Vagina (tissue), 2 donors: ENCODE results near the gene SLC6A6. TPM values are rescaled to one million over a fixed set of nuclear protein-coding genes. Genes with fewer than 3 reads are reported as not detected.

Source experiments
- DNase-seq, 2 donors: peaks; one replicate each; pipeline ENCODE4 v3.0.0-alpha.2; 2017; ENCODE audit errors: extremely low spot score in 2 of 2
- H3K27ac ChIP-seq: fragments of 200-600 bp; sonication (generic); one replicate; pipeline ENCODE4 v1.5.1; 2019
- H3K27me3 ChIP-seq: fragments of 200-600 bp; sonication (generic); one replicate; pipeline ENCODE4 v1.5.1; 2019
- H3K36me3 ChIP-seq, 2 donors: fragments of 200-600 bp; sonication (generic); one replicate each; pipeline ENCODE4 v1.5.1; 2017 to 2019
- H3K4me1 ChIP-seq: fragments of 200-600 bp; sonication (generic); one replicate; pipeline ENCODE4 v1.5.1; 2019
- H3K4me3 ChIP-seq, 2 donors: fragments of 200-600 bp; sonication (generic); 1 replicate in 1 of 2; 2 replicates in 1 of 2; pipeline ENCODE4 v1.5.1; 2016 to 2019
- H3K9me3 ChIP-seq: fragments of 200-600 bp; sonication (generic); one replicate; pipeline ENCODE4 v1.5.1; 2019
- CTCF ChIP-seq, 3 experiments: fragments of 450-650 bp in 2 of 3; fragments of 200-600 bp in 1 of 3; sonication (generic) in 1 of 3; IDR thresholded peaks; one replicate each; pipeline ENCODE4 v1.5.1; 2017 to 2019; ENCODE audit warnings: antibody characterized with exemption in 3 of 3, mild to moderate bottlenecking in 2 of 3, moderate library complexity in 2 of 3
- POLR2A ChIP-seq, 2 donors: fragments of 450-650 bp; IDR thresholded peaks; one replicate each; pipeline ENCODE4 v1.6.1; 2017; ENCODE audit warnings: antibody characterized with exemption in 2 of 2, mild to moderate bottlenecking in 2 of 2, moderate library complexity in 2 of 2
- POLR2AphosphoS5 ChIP-seq, 2 donors: sonication (generic); formaldehyde crosslinking; IDR thresholded peaks; one replicate each; pipeline ENCODE4 v1.9.0; 2017; ENCODE audit warnings: antibody characterized with exemption in 2 of 2, mild to moderate bottlenecking in 2 of 2, low read depth in 1 of 2; ENCODE audit not compliant: insufficient read depth in 1 of 2
- intact Hi-C: fragments of 100-400 bp; cut with DNase I; formaldehyde crosslinking; loops from one replicate; pipeline ENCODE4 v1.15.1; 2023
- total RNA-seq: library from RNA; depleted of rRNA; stranded (reverse); fragments of >200 nt; gene quantifications from one replicate; pipeline ENCODE4 v1.2.3, GENCODE V29; 2016

The SLC6A6 gene
- total RNA-seq, 1 donor from 2014 or later = 30.7 TPM

GRCh38 chr3:14377044-14377837, 25.2 kb upstream of the SLC6A6 start:
- DNase-seq = no peak
- Histone ChIP-seq H3K4me1 (peaks cover 31% of the 10 kb centered on the region), H3K9me3 (no peaks in the 10 kb centered on the region), H3K27me3 (no peaks in the 10 kb centered on the region), H3K27ac (no peak overlapping the region), H3K36me3 (no peaks in the 10 kb centered on the region), H3K4me3 (no peak overlapping the region)
- TF ChIP-seq CTCF (IDR thresholded peaks at IDR 0.05) (no peak), POLR2AphosphoS5 (IDR thresholded peaks at IDR 0.05; ENCODE audit: insufficient read depth in 1 of 2, low read depth in 1 of 2) (no peak)
- intact Hi-C loops = no loop called here

GRCh38 chr3:14377838-14378169, 24.6 kb upstream of the SLC6A6 start:
- Histone ChIP-seq H3K27ac (no peak overlapping the region), H3K27me3 (no peaks in the 10 kb centered on the region), H3K4me3 (no peak overlapping the region), H3K9me3 (no peaks in the 10 kb centered on the region), H3K4me1 (peaks cover 26% of the 10 kb centered on the region), H3K36me3 (no peaks in the 10 kb centered on the region)
- DNase-seq = no peak
- TF ChIP-seq POLR2AphosphoS5 (IDR thresholded peaks at IDR 0.05; ENCODE audit: insufficient read depth in 1 of 2, low read depth in 1 of 2) (no peak), POLR2A (IDR thresholded peaks at IDR 0.05) (no peak)
- intact Hi-C loops = no loop called here

GRCh38 chr3:14378415-14378814, 24.0 kb upstream of the SLC6A6 start:
- Histone ChIP-seq H3K4me1 (peaks cover 20% of the 10 kb centered on the region), H3K36me3 (no peaks in the 10 kb centered on the region), H3K27ac (no peak overlapping the region), H3K4me3 (no peak overlapping the region), H3K9me3 (no peaks in the 10 kb centered on the region), H3K27me3 (no peaks in the 10 kb centered on the region)
- DNase-seq = no peak
- TF ChIP-seq POLR2AphosphoS5 (IDR thresholded peaks at IDR 0.05; ENCODE audit: insufficient read depth in 1 of 2, low read depth in 1 of 2) (no peak), CTCF (IDR thresholded peaks at IDR 0.05) (no peak), POLR2A (IDR thresholded peaks at IDR 0.05) (no peak)
- intact Hi-C loops = no loop called here

- H3K27me3 ChIP-seq = no peaks in the 10 kb centered on the region
- TF ChIP-seq POLR2AphosphoS5 (IDR thresholded peaks at IDR 0.05; ENCODE audit: insufficient read depth in 1 of 2, low read depth in 1 of 2) (no peak), CTCF (IDR thresholded peaks at IDR 0.05) (no peak), POLR2A (IDR thresholded peaks at IDR 0.05) (no peak)
- peaks cover 5% of the 10 kb centered on the region for H3K4me1 ChIP-seq
- intact Hi-C loops = no loop called here
- H3K9me3 ChIP-seq = no peaks in the 10 kb centered on the region
- no peak for DNase-seq
- no peaks in the 10 kb centered on the region for H3K36me3 ChIP-seq
- H3K27ac ChIP-seq = no peak overlapping the region
- no peak overlapping the region for H3K4me3 ChIP-seq
Measured at GRCh38 chr3:14379843-14380242, 22.6 kb upstream of the SLC6A6 start.

GRCh38 chr3:14386254-14386653, 16.2 kb upstream of the SLC6A6 start:
- intact Hi-C loops = no loop called here
- Histone ChIP-seq H3K27me3 (no peaks in the 10 kb centered on the region), H3K4me1 (peaks cover 11% of the 10 kb centered on the region), H3K9me3 (no peaks in the 10 kb centered on the region), H3K36me3 (no peaks in the 10 kb centered on the region), H3K27ac (no peak overlapping the region), H3K4me3 (no peak overlapping the region)
- no peak for DNase-seq
- TF ChIP-seq POLR2A (IDR thresholded peaks at IDR 0.05) (no peak), POLR2AphosphoS5 (IDR thresholded peaks at IDR 0.05; ENCODE audit: insufficient read depth in 1 of 2, low read depth in 1 of 2) (no peak), CTCF (IDR thresholded peaks at IDR 0.05) (no peak)
